Fibroblast of lung (primary cell): ENCODE results near the gene COL19A1.

Source experiments
- CTCF ChIP-seq, 2 donors: IDR thresholded peaks in 1 of 2; conservative IDR thresholded peaks in 1 of 2; 1 replicate in 1 of 2; 2 replicates in 1 of 2; pipeline ENCODE4 v1.5.1; 2011 to 2012; ENCODE audit warnings: low read length in 2 of 2, control low read depth in 1 of 2, inconsistent platforms in 1 of 2, low read depth in 1 of 2, mild to moderate bottlenecking in 1 of 2
- EZH2 ChIP-seq: IDR thresholded peaks from 2 replicates; pipeline ENCODE4 v1.5.1; 2012; ENCODE audit warnings: low read length, control low read depth, mild to moderate bottlenecking; ENCODE audit errors: missing control alignments

- TF ChIP-seq EZH2 = no peak
- no peak for TF ChIP-seq CTCF (conservative IDR thresholded peaks at IDR 0.05 in 1 of 2, IDR thresholded peaks at IDR 0.05 in 1 of 2; ENCODE audit: low read depth in 1 of 2, low read length in 2 of 2)
Observed at GRCh38 chr6:69848552-69848951, 17.8 kb upstream of the COL19A1 start.
